DND-41 (cell line): ENCODE data around the gene BSCL2.

ENCODE experiments used
- ATAC-seq: fragments of 200-7000 bp; cut with Tn5 transposase; 3 replicates; pipeline ENCODE4 v1.9.1; 2021; ENCODE audit warnings: low read depth; ENCODE audit not compliant: insufficient read depth
- DNase-seq: peaks from one replicate; pipeline ENCODE4 v3.0.0-alpha.2; 2020
- H2AFZ ChIP-seq: 2 replicates; pipeline ENCODE4 v1.6.0; 2012; ENCODE audit warnings: low read depth, low read length
- H3K27ac ChIP-seq: 2 replicates; pipeline ENCODE4 v1.5.1; 2012; ENCODE audit warnings: low read length, inconsistent platforms
- H3K27me3 ChIP-seq: fragments of 200-600 bp; sonication (generic); 2 replicates; pipeline ENCODE4 v1.6.0; 2012; ENCODE audit warnings: low read length, mild to moderate bottlenecking, inconsistent platforms; ENCODE audit not compliant: insufficient read depth, poor library complexity
- H3K36me3 ChIP-seq: 2 replicates; pipeline ENCODE4 v1.5.1; 2012; ENCODE audit warnings: low read length, inconsistent platforms; ENCODE audit not compliant: insufficient read depth
- H3K4me1 ChIP-seq: 2 replicates; pipeline ENCODE4 v1.5.1; 2012; ENCODE audit warnings: mild to moderate bottlenecking, low read length; ENCODE audit not compliant: insufficient read depth
- H3K4me2 ChIP-seq: 2 replicates; pipeline ENCODE4 v1.6.0; 2012; ENCODE audit warnings: mild to moderate bottlenecking, moderate library complexity, low read length, inconsistent platforms; ENCODE audit not compliant: insufficient read depth
- H3K4me3 ChIP-seq, 2 experiments: fragments of 200-600 bp in 1 of 2; shearing (Covaris generic) in 1 of 2; 2 replicates each; pipeline ENCODE4 v1.5.1; 2012 to 2016; ENCODE audit warnings: inconsistent platforms in 2 of 2, low read length in 2 of 2, mild to moderate bottlenecking in 2 of 2, low read depth in 1 of 2, moderate library complexity in 1 of 2
- H3K79me2 ChIP-seq: 2 replicates; pipeline ENCODE4 v1.6.0; 2012; ENCODE audit warnings: low read length, inconsistent platforms; ENCODE audit not compliant: insufficient read depth
- H3K9ac ChIP-seq: 2 replicates; pipeline ENCODE4 v1.6.0; 2012; ENCODE audit warnings: low read depth, mild to moderate bottlenecking, inconsistent platforms, low read length, moderate library complexity
- H3K9me3 ChIP-seq: 2 replicates; pipeline ENCODE4 v1.5.1; 2012; ENCODE audit warnings: low read length, moderate library complexity, mild to moderate bottlenecking, inconsistent platforms; ENCODE audit not compliant: insufficient read depth, severe bottlenecking
- H4K20me1 ChIP-seq: 2 replicates; pipeline ENCODE4 v1.6.0; 2012; ENCODE audit warnings: low read length; ENCODE audit not compliant: insufficient read depth
- CTCF ChIP-seq: IDR thresholded peaks from 2 replicates; pipeline ENCODE4 v1.5.1; 2012; ENCODE audit warnings: borderline replicate concordance, low read length, moderate library complexity, mild to moderate bottlenecking; ENCODE audit not compliant: poor library complexity, severe bottlenecking; ENCODE audit errors: extremely low read depth
- EZH2 ChIP-seq: IDR thresholded peaks from 3 replicates; pipeline ENCODE4 v1.6.1; 2012; ENCODE audit warnings: borderline replicate concordance, low read depth, mild to moderate bottlenecking, moderate library complexity, low read length, inconsistent platforms; ENCODE audit not compliant: severe bottlenecking

Gene BSCL2

GRCh38 chr11:62721994-62722393, 14.8 kb upstream of the BSCL2 start:
- no peak for ATAC-seq
- H2AFZ ChIP-seq: no peak overlapping the region
- no peak overlapping the region for H3K9ac ChIP-seq
- peaks cover 37% of the 10 kb centered on the region for H4K20me1 ChIP-seq
- peak overlapping the region; percentile 13; the same call in 1 of the 2 replicates for H3K4me2 ChIP-seq
- no peak for DNase-seq
- H3K27ac ChIP-seq: no peak overlapping the region
- peaks cover 49% of the 10 kb centered on the region for H3K4me1 ChIP-seq
- peaks cover 97% of the 10 kb centered on the region for H3K79me2 ChIP-seq
- H3K9me3 ChIP-seq: no peaks in the 10 kb centered on the region
- H3K27me3 ChIP-seq: no peaks in the 10 kb centered on the region
- H3K36me3 ChIP-seq: peaks cover 94% of the 10 kb centered on the region
- TF ChIP-seq EZH2 (no peak), CTCF (peak; percentile 30)
- no peak overlapping the region for H3K4me3 ChIP-seq

GRCh38 chr11:62719302-62719978, 12.2 kb upstream of the BSCL2 start:
- Histone ChIP-seq H3K79me2 (peaks cover 96% of the 10 kb centered on the region), H3K27ac (no peak overlapping the region)
- no peak for DNase-seq

GRCh38 chr11:62716816-62717215, 9.6 kb upstream of the BSCL2 start:
- Histone ChIP-seq H3K79me2 (peaks cover 74% of the 10 kb centered on the region), H2AFZ (no peak overlapping the region), H3K9ac (no peak overlapping the region), H3K36me3 (peaks cover 95% of the 10 kb centered on the region), H3K4me3 (no peak overlapping the region), H3K4me2 (no peak overlapping the region), H3K9me3 (no peaks in the 10 kb centered on the region), H3K27ac (no peak overlapping the region), H4K20me1 (no peaks in the 10 kb centered on the region), H3K4me1 (peaks cover 11% of the 10 kb centered on the region), H3K27me3 (no peaks in the 10 kb centered on the region)
- ATAC-seq (no peak), DNase-seq (no peak)
- no peak for TF ChIP-seq EZH2
- no peak for TF ChIP-seq CTCF

More at GRCh38 chr11:62719302-62719978, 12.2 kb upstream of the BSCL2 start:
- no peak for ATAC-seq
- H4K20me1 ChIP-seq: peaks cover 16% of the 10 kb centered on the region; the same call in 1 of the 2 replicates
- TF ChIP-seq EZH2 (no peak), CTCF (no peak)
- no peak overlapping the region for H3K9ac ChIP-seq
- no peak overlapping the region for H2AFZ ChIP-seq
- H3K4me1 ChIP-seq: peaks cover 36% of the 10 kb centered on the region
- peaks cover 98% of the 10 kb centered on the region for H3K36me3 ChIP-seq
- H3K27me3 ChIP-seq: no peaks in the 10 kb centered on the region
- H3K9me3 ChIP-seq: no peaks in the 10 kb centered on the region
- H3K4me2 ChIP-seq: no peak overlapping the region
- H3K4me3 ChIP-seq: no peak overlapping the region

DNA sequence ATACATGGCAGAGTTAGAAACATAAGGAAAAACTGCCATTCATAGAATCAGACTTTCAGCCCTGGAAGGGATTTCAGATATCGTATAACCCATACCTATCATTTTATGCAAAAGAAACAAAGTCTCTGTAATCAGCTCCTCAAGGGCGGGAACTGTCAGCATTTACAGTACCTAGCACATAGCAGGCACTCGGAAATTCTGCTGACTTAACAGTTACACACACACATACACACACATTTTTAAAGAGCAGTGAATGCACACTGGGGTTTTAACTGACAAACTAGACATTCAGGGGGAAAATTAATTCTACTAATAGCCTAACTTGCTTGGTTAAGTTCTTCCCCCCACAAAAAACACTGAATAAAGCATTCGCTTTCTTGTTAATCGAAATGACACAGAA, 9.0 kb upstream of the BSCL2 start:
- no peak overlapping the region for H3K9ac ChIP-seq
- no peak overlapping the region for H3K4me2 ChIP-seq
- no peak overlapping the region for H3K4me3 ChIP-seq
- no peak overlapping the region for H3K27ac ChIP-seq
- H3K9me3 ChIP-seq: no peaks in the 10 kb centered on the region
- H2AFZ ChIP-seq: no peak overlapping the region
- H3K4me1 ChIP-seq: peaks cover 11% of the 10 kb centered on the region; the same call in 1 of the 2 replicates
- H4K20me1 ChIP-seq: no peaks in the 10 kb centered on the region
- H3K36me3 ChIP-seq: peaks cover 95% of the 10 kb centered on the region
- TF ChIP-seq EZH2 (no peak), CTCF (no peak)
- no peaks in the 10 kb centered on the region for H3K27me3 ChIP-seq
- ATAC-seq (no peak), DNase-seq (no peak)
- peaks cover 68% of the 10 kb centered on the region for H3K79me2 ChIP-seq
